SHP77 treated with DMSO at 0.1 percent for 48 hours (cell line): ENCODE data around the gene HNF1B.

Experiments
- DNase-seq: peaks from one replicate; lab custom pipeline; 2025; lab: John Stamatoyannopoulos, UW

The HNF1B gene

GRCh38 chr17:37671824-37672547 lies 72.9 kb downstream of the HNF1B start:
- no peak for DNase-seq

- DNase-seq, result no peak
These were observed 73.6 kb downstream of the HNF1B start for GRCh38 chr17:37671028-37671823.

DNA sequence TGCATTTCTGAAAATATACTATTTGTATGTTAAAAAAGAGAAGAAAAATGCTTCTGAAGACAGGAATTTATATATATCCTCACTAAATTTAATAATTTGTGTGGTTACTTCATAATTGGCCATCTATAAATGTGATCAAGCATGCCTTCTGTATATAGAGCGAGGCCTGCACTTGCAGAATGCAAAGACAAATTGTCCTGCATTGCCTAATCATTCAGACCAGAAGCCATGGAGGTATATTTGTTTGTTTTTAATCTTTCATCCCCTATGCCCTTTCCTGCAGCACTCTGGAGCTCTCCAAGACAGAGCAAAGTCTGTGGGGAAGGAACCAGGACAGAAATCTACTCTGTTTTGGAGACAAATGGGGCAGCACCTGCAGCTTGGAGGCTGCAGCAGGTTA lies 77.8 kb downstream of the HNF1B start:
- no peak for DNase-seq

DNA sequence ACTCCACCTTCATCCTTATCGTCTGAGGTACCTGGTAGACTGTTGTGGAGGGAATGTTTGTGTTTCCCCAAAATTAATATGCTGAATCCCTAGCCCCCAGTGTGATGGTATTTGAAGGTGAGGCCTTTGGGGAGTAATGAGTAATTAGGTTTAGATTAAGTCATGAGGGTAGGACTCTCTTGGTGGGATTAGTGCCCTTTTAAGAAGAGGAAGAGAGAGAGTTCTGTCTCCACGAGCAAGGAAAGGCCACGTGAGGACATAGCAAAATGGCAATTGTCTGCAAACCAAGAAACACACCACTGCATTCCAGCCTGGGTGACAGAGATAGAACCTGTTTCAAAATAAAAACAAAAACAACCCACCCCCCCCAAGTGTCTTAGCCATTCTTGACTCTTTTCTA lies 80.6 kb downstream of the HNF1B start:
- DNase-seq, result no peak

DNA sequence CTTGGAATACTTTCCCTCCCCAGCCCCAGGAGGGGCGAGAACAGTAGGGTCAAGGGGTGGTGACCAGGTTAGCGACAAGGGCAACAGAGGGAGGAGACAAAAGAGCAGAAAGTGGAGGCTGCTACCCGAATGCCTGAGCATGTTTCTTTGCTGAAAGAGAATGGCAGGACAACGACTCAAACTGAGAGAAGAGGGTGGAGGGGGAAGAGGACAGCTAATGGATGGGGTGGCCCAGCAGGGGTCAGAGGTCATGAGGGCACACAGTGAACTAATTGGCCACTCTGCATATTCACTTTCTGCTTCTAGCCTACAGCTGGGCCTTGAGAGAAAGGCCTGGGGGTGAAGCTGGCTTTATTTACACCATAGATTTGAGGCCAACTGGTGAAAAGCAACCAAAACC lies 82.5 kb downstream of the HNF1B start:
- no peak for DNase-seq

- no peak for DNase-seq
These were observed 83.4 kb downstream of the HNF1B start for GRCh38 chr17:37661400-37662014.

DNA sequence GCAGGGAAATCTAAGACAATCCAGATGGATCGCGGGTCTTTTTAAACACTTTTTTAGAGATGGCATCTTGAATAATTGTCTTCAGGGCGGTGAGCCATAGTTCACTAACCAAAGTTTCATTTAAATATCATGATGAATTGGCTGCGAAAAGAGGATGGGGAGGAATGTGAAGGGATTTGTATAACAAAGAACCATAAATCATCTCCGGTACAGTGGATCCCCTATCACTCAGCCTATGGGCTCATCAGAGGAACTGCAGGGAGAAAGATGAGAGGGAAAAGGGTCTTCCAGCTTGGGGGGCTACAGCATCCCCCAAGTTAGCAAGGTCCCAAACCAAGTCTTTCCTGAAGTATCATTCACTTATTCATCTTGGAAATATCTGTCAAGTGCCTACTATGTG lies 84.9 kb downstream of the HNF1B start:
- DNase-seq, result no peak

DNA sequence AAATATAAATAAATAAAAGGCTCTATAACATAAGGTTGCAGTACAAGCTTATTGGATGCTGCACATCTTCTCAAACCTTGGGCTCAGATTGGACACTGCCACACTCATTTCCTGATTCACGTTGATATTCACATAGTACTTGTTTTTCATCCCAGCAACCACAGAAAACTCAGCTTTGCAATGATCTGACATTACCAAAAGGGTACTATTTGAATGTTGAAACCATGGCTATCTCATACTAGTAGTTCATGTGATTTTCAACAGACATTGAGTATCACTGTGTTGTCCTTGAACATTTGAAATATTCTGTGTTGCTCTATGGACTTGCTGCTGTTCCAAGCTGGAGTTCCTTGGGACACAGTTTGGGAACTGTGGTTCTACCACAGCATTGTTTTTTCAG lies 87.7 kb downstream of the HNF1B start:
- DNase-seq, result no peak

DNA sequence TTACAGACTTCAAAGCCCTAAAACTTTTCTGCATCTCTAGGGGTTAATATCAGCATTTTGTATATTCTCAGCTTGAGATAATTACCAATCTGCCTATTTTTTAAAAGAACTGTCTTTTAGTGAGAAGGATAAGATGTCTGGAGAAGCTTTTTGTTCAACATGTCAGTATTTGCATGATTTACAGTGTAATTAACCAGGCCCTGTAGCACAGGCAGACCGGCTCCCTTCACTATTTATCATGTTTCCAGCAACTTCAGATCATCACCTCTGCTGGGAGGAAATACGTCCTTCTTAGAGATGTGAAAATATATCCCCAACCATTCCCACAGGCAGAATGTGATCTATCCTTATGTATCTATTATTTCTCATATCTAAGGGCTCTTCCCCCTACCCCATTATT lies 93.0 kb downstream of the HNF1B start:
- no peak for DNase-seq

- DNase-seq, result no peak
These were observed 94.3 kb downstream of the HNF1B start for GRCh38 chr17:37650419-37651003.

GRCh38 chr17:37648555-37648954 lies 96.3 kb downstream of the HNF1B start:
- no peak for DNase-seq

GRCh38 chr17:37647856-37648255 lies 97.0 kb downstream of the HNF1B start:
- no peak for DNase-seq

- no peak for DNase-seq
These were observed 101.0 kb downstream of the HNF1B start for GRCh38 chr17:37643869-37644268.

DNA sequence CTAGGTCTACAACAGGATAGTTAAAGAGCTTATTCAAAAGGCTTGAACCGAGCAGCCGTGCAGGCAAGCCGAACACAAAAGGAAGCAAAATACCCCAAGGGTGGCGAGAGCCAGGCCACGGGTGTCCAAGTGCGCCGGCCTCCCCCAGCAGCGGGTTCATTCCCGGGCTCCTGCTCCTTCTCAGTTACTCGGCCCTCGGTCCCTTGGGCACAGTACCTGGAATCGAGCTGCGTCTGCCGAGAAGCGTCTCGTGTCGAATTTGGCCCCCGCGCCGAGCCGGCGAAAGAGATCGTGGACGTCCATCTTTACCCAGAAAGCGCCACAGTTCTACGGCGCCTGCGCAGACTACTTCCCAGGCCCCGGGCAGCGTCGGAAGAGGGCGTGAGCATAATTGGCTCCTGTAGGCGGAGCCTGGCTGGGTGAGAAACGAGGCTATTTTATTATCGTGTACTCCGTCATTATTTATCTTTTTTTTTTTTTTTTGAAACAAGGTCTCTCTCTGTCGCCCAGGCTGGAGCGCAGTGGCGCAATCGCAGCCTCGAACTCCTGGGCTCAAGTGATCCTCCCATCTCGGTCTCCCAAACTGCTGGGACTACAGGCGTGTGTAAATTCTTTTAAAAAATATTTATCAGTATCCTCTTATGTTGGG lies 101.6 kb downstream of the HNF1B start, which contains the start of gene DDX52:
TSS of gene DDX52 (minus strand) at position 329 of the 649 bp plus-strand sequence. CDS start at position 303, 26 bp downstream.
- peak; percentile 38 for DNase-seq

GRCh38 chr17:37642681-37643080 lies 102.2 kb downstream of the HNF1B start:
- no peak for DNase-seq

- no peak for DNase-seq
These were observed 104.8 kb downstream of the HNF1B start for GRCh38 chr17:37640015-37640414.

- no peak for DNase-seq
These were observed 106.9 kb downstream of the HNF1B start for GRCh38 chr17:37637956-37638355.
